SK-N-SH (cell line): ENCODE data around the gene MLXIP.

Source experiments
- EZH2phosphoT487 ChIP-seq: fragments of 200-600 bp; sonication (generic); IDR thresholded peaks from 2 replicates; pipeline ENCODE4 v1.6.1; 2017; ENCODE audit warnings: low read depth, mixed run types, mild to moderate bottlenecking, antibody characterized with exemption, moderate library complexity, borderline replicate concordance
- GABPA ChIP-seq: IDR thresholded peaks from 2 replicates; pipeline ENCODE4 v1.4.0; 2012; ENCODE audit warnings: low read depth, mild to moderate bottlenecking
- MEF2A ChIP-seq: IDR thresholded peaks from 2 replicates; pipeline ENCODE4 v1.4.0; 2012; ENCODE audit warnings: low read depth, borderline replicate concordance
- NFIC ChIP-seq: IDR thresholded peaks from 2 replicates; pipeline ENCODE4 v1.4.0; 2012; ENCODE audit warnings: borderline replicate concordance
- PBX3 ChIP-seq: IDR thresholded peaks from 2 replicates; pipeline ENCODE4; 2012
- POLR2AphosphoS5 ChIP-seq: IDR thresholded peaks from 2 replicates; pipeline ENCODE4 v1.6.1; 2012; ENCODE audit warnings: low read depth, low read length
- RAD21 ChIP-seq: IDR thresholded peaks from 2 replicates; pipeline ENCODE4 v1.6.1; 2012; ENCODE audit warnings: mild to moderate bottlenecking, low read length
- RCOR1 ChIP-seq: fragments of 150-350 bp; IDR thresholded peaks from 2 replicates; pipeline ENCODE4 v1.6.1; 2017; ENCODE audit warnings: antibody characterized with exemption, low read length
- REST ChIP-seq: IDR thresholded peaks from 2 replicates; pipeline ENCODE4 v1.6.1; 2012; ENCODE audit warnings: mild to moderate bottlenecking, low read depth, low read length, moderate library complexity
- SIN3A ChIP-seq: IDR thresholded peaks from 2 replicates; pipeline ENCODE4 v1.6.1; 2012; ENCODE audit warnings: low read depth, mild to moderate bottlenecking, low read length, moderate library complexity, borderline replicate concordance
- SMC3 ChIP-seq: IDR thresholded peaks from 2 replicates; pipeline ENCODE4 v1.6.1; 2012; ENCODE audit warnings: low read depth, low read length, improper control_type of control experiment
- TAF1 ChIP-seq: IDR thresholded peaks from 2 replicates; pipeline ENCODE4 v1.6.1; 2012; ENCODE audit warnings: low read depth, mild to moderate bottlenecking, low read length, moderate library complexity, borderline replicate concordance
- YY1 ChIP-seq: IDR thresholded peaks from 2 replicates; pipeline ENCODE4 v1.4.0; 2012; ENCODE audit warnings: low read depth, mild to moderate bottlenecking
- TF ChIP-seq, protein P1 (sequence below): fragments of 200-600 bp; sonication (generic); IDR thresholded peaks from 2 replicates; pipeline ENCODE4 v1.6.1; 2017; ENCODE audit warnings: antibody characterized with exemption, mild to moderate bottlenecking, moderate library complexity

DNA sequence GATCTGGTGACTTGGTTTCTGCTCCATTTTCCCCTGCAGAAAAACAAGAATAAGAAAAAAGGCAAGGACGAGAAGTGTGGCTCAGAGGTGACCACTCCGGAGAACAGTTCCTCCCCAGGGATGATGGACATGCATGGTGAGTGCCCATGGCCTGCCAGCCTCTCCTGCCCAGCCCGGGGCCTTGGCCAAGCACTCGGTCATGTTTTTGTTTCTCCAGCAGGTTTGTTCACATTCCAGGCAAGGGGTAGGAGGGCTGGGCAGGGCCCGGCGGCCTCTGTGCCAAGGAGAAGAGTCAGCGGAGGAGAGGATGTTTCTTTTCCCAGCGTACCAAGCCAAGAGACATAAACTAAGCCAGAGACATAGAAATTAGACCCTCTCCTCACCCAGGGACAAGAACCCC lies 43.3 kb upstream of the MLXIP start:
- TF ChIP-seq, protein P1, sequence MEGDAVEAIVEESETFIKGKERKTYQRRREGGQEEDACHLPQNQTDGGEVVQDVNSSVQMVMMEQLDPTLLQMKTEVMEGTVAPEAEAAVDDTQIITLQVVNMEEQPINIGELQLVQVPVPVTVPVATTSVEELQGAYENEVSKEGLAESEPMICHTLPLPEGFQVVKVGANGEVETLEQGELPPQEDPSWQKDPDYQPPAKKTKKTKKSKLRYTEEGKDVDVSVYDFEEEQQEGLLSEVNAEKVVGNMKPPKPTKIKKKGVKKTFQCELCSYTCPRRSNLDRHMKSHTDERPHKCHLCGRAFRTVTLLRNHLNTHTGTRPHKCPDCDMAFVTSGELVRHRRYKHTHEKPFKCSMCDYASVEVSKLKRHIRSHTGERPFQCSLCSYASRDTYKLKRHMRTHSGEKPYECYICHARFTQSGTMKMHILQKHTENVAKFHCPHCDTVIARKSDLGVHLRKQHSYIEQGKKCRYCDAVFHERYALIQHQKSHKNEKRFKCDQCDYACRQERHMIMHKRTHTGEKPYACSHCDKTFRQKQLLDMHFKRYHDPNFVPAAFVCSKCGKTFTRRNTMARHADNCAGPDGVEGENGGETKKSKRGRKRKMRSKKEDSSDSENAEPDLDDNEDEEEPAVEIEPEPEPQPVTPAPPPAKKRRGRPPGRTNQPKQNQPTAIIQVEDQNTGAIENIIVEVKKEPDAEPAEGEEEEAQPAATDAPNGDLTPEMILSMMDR: no peak
- TF ChIP-seq REST (no peak), POLR2AphosphoS5 (no peak), RCOR1 (no peak), GABPA (no peak), TAF1 (no peak), YY1 (no peak), PBX3 (no peak), RAD21 (no peak), SMC3 (no peak), MEF2A (no peak), NFIC (no peak), EZH2phosphoT487 (no peak), SIN3A (no peak)
